Gastroesophageal sphincter (tissue), 4 donors: ENCODE measurements around the gene PPM1A. TPM values are rescaled to one million over a fixed set of nuclear protein-coding genes. Genes with fewer than 3 reads are reported as not detected.

ENCODE experiments used
- ATAC-seq: fragments of 150-250 bp; one replicate; pipeline ENCODE4 v1.9.1; 2016; ENCODE audit warnings: mild to moderate bottlenecking, moderate library complexity
- H3K27ac ChIP-seq, 4 donors: fragments of 200-600 bp; sonication (generic) in 3 of 4; 1 replicate in 3 of 4; 2 replicates in 1 of 4; pipeline ENCODE4 v1.5.1; 2016 to 2019
- H3K27me3 ChIP-seq: fragments of 200-600 bp; sonication (generic); one replicate; pipeline ENCODE4 v1.5.1; 2019
- H3K36me3 ChIP-seq, 2 donors: fragments of 200-600 bp; sonication (generic); one replicate each; pipeline ENCODE4 v1.5.1; 2019; ENCODE audit warnings: control low read depth in 1 of 2
- H3K4me1 ChIP-seq, 3 donors: fragments of 200-600 bp; sonication (generic); 1 replicate in 2 of 3; 2 replicates in 1 of 3; pipeline ENCODE4 v1.5.1; 2016 to 2019; ENCODE audit warnings: control low read depth in 2 of 3
- H3K4me3 ChIP-seq, 2 donors: fragments of 200-600 bp; sonication (generic); one replicate each; pipeline ENCODE4 v1.5.1; 2019; ENCODE audit warnings: mild to moderate bottlenecking in 1 of 2, moderate library complexity in 1 of 2
- H3K9me3 ChIP-seq, 3 donors: fragments of 200-600 bp; sonication (generic); one replicate each; pipeline ENCODE4 v1.5.1; 2017 to 2019; ENCODE audit warnings: control low read depth in 2 of 3
- CTCF ChIP-seq, 4 experiments: fragments of 200-600 bp in 2 of 4; fragments of 450-650 bp in 2 of 4; sonication (generic) in 1 of 4; IDR thresholded peaks; one replicate each; pipeline ENCODE4 v1.5.1; 2017 to 2019; ENCODE audit warnings: antibody characterized with exemption in 4 of 4, mild to moderate bottlenecking in 2 of 4, moderate library complexity in 2 of 4
- EP300 ChIP-seq: sonication (generic); formaldehyde crosslinking; IDR thresholded peaks from one replicate; pipeline ENCODE4 v1.6.1; 2017; ENCODE audit warnings: antibody characterized with exemption, mild to moderate bottlenecking
- POLR2A ChIP-seq, 2 donors: fragments of 450-650 bp; IDR thresholded peaks; one replicate each; pipeline ENCODE4 v1.6.1; 2017; ENCODE audit warnings: antibody characterized with exemption in 2 of 2, mild to moderate bottlenecking in 2 of 2, moderate library complexity in 1 of 2
- POLR2AphosphoS5 ChIP-seq: sonication (generic); formaldehyde crosslinking; IDR thresholded peaks from one replicate; pipeline ENCODE4 v1.6.1; 2017; ENCODE audit warnings: antibody characterized with exemption
- WGBS, 2 donors: methylation state at CpG; one replicate each; pipeline ENCODE4 v1.1.5; 2018; ENCODE audit warnings: low coverage in 1 of 2; 5-methylcytosine and 5-hydroxymethylcytosine counted together
- total RNA-seq, 4 donors: library from RNA; depleted of rRNA; stranded (reverse); fragments of >200 nt; gene quantifications; one replicate each; pipeline ENCODE4 v1.1.0, GENCODE V29; 2016

The PPM1A gene
- total RNA-seq, 4 donors from 2014 or later: 57.1 to 82.2 (median 70.0) TPM

- Histone ChIP-seq H3K9me3 (no peaks in the 10 kb centered on the region), H3K4me3 (no peak overlapping the region), H3K27ac (no peak overlapping the region), H3K4me1 (peaks cover 0 to 14% (median 0%) of the 10 kb centered on the region in 3 donors), H3K36me3 (no peaks in the 10 kb centered on the region), H3K27me3 (no peaks in the 10 kb centered on the region)
- WGBS, 2 donors: 72% methylated on average over 2 of the region's 2 CpGs; no CpG with 5 or more reads in 1 of the 2 donors
- TF ChIP-seq CTCF (IDR thresholded peaks at IDR 0.05) (no peak), POLR2AphosphoS5 (no peak), EP300 (no peak), POLR2A (IDR thresholded peaks at IDR 0.05) (no peak)
- ATAC-seq: no peak
Measured at GRCh38 chr14:60245380-60246177, 3.4 kb upstream of the PPM1A start.

- Histone ChIP-seq H3K36me3 (no peaks in the 10 kb centered on the region), H3K27ac (peak overlapping the region; percentile 98 to 100 (median 98)), H3K4me1 (peaks cover 3 to 40% (median 12%) of the 10 kb centered on the region in 3 donors), H3K4me3 (peak overlapping the region; percentile 89 to 94), H3K27me3 (no peaks in the 10 kb centered on the region), H3K9me3 (no peaks in the 10 kb centered on the region)
- WGBS, 2 donors: 0 to 2% methylated on average over 9 to 15 of the region's 27 CpGs
- TF ChIP-seq EP300: no peak
- TF ChIP-seq POLR2AphosphoS5: peak; percentile 80
- no peak for TF ChIP-seq CTCF (IDR thresholded peaks at IDR 0.05)
- peak in 1 of 2 donors; percentile 34 for TF ChIP-seq POLR2A (IDR thresholded peaks at IDR 0.05)
- peak; percentile 87 for ATAC-seq
Measured at GRCh38 chr14:60247994-60248696, 876 bp upstream of the PPM1A start.

GRCh38 chr14:60249321-60250256 lies 568 bp downstream of the PPM1A start:
- ATAC-seq: peak; percentile 65
- no peaks in the 10 kb centered on the region for H3K36me3 ChIP-seq
- no peaks in the 10 kb centered on the region for H3K27me3 ChIP-seq
- H3K4me1 ChIP-seq: peaks cover 3 to 54% (median 12%) of the 10 kb centered on the region in 3 donors
- H3K27ac ChIP-seq: peak overlapping the region; percentile 98 to 100 (median 98)
- TF ChIP-seq EP300: no peak
- peak; percentile 26 for TF ChIP-seq POLR2AphosphoS5
- peak in 3 of 4 experiments; percentile 9 to 20 (median 20) for TF ChIP-seq CTCF (IDR thresholded peaks at IDR 0.05)
- peak; percentile 33 to 41 for TF ChIP-seq POLR2A (IDR thresholded peaks at IDR 0.05)
- no peaks in the 10 kb centered on the region for H3K9me3 ChIP-seq
- 0% methylated on average over 6 of the region's 107 CpGs; no CpG with 5 or more reads in 1 of the 2 donors for WGBS, 2 donors
- H3K4me3 ChIP-seq: peak overlapping the region; percentile 89 to 94

GRCh38 chr14:60250257-60251035 lies 1.4 kb downstream of the PPM1A start:
- TF ChIP-seq POLR2A (IDR thresholded peaks at IDR 0.05) (no peak), POLR2AphosphoS5 (no peak), CTCF (IDR thresholded peaks at IDR 0.05) (no peak), EP300 (no peak)
- H3K9me3 ChIP-seq: no peaks in the 10 kb centered on the region
- WGBS, 2 donors: 4 to 10% methylated on average over 9 of the region's 9 CpGs
- H3K27ac ChIP-seq: peak overlapping the region; percentile 98 to 100 (median 98)
- H3K36me3 ChIP-seq: no peaks in the 10 kb centered on the region
- peak overlapping the region; percentile 89 to 94 for H3K4me3 ChIP-seq
- no peaks in the 10 kb centered on the region for H3K27me3 ChIP-seq
- H3K4me1 ChIP-seq: peaks cover 3 to 60% (median 12%) of the 10 kb centered on the region in 3 donors
- ATAC-seq: no peak
